HL-60/S4 (cell line): Measurements from ENCODE around the gene ASPHD2.

ENCODE experiments used
- in situ Hi-C: fragments of 300-500 bp; cut with MboI; formaldehyde crosslinking; loops from 2 replicates; pipeline ENCODE4 v1.14.3; 2022; ENCODE audit warnings: low sequenced_read_pairs

Gene ASPHD2

GRCh38 chr22:26466196-26466595 lies 37.1 kb downstream of the ASPHD2 start:
- in situ Hi-C loops: no loop called here

- in situ Hi-C loops: no loop called here
These were observed 41.7 kb downstream of the ASPHD2 start for GRCh38 chr22:26470807-26471206.

- in situ Hi-C loops: no loop called here
These were observed 42.5 kb downstream of the ASPHD2 start for GRCh38 chr22:26471522-26471921.

GRCh38 chr22:26474682-26475081 lies 45.6 kb downstream of the ASPHD2 start:
- in situ Hi-C loops: no loop called here

- in situ Hi-C loops: no loop called here
These were observed 47.8 kb downstream of the ASPHD2 start for GRCh38 chr22:26476705-26477340.

GRCh38 chr22:26477341-26477731 lies 48.3 kb downstream of the ASPHD2 start:
- in situ Hi-C loops: no loop called here

- in situ Hi-C loops: no loop called here
These were observed 50.2 kb downstream of the ASPHD2 start for GRCh38 chr22:26479043-26479791.

GRCh38 chr22:26479792-26480610 lies 50.9 kb downstream of the ASPHD2 start:
- in situ Hi-C loops: no loop called here

GRCh38 chr22:26480611-26480932 lies 51.5 kb downstream of the ASPHD2 start:
- in situ Hi-C loops: no loop called here

- in situ Hi-C loops: no loop called here
These were observed 52.1 kb downstream of the ASPHD2 start for GRCh38 chr22:26481112-26481693.

- in situ Hi-C loops: no loop called here
These were observed 52.6 kb downstream of the ASPHD2 start for GRCh38 chr22:26481694-26482093.

GRCh38 chr22:26482161-26482560 lies 53.1 kb downstream of the ASPHD2 start:
- in situ Hi-C loops: no loop called here

GRCh38 chr22:26483043-26483438 lies 54.0 kb downstream of the ASPHD2 start:
- in situ Hi-C loops: no loop called here

- in situ Hi-C loops: no loop called here
These were observed 54.6 kb downstream of the ASPHD2 start, which contains the start of the genes HPS4 and SRRD for GRCh38 chr22:26483439-26484359. HPS4 (minus strand) TSS chr22:26483783; CDS start chr22:26481762, 2,021 bp downstream. SRRD (plus strand) TSS chr22:26483877; CDS start chr22:26483891, 14 bp downstream.

- in situ Hi-C loops: no loop called here
These were observed 55.3 kb downstream of the ASPHD2 start for GRCh38 chr22:26484360-26484706.

GRCh38 chr22:26485013-26485412 lies 56.0 kb downstream of the ASPHD2 start:
- in situ Hi-C loops: no loop called here

- in situ Hi-C loops: no loop called here
These were observed 56.8 kb downstream of the ASPHD2 start for GRCh38 chr22:26485806-26486390.

GRCh38 chr22:26486394-26486793 lies 57.3 kb downstream of the ASPHD2 start:
- in situ Hi-C loops: no loop called here

- in situ Hi-C loops: no loop called here
These were observed 58.9 kb downstream of the ASPHD2 start for GRCh38 chr22:26487996-26488395.

GRCh38 chr22:26489447-26490036 lies 60.5 kb downstream of the ASPHD2 start:
- in situ Hi-C loops: no loop called here
